K562 (cell line): ENCODE measurements around the gene SPDYE16. TPM values are rescaled to one million over a fixed set of nuclear protein-coding genes. Genes with fewer than 3 reads are reported as not detected.

Experiments used
- ADNP ChIP-seq: fragments of 200-800 bp; sonication (Bioruptor generic); IDR thresholded peaks from 2 replicates; pipeline ENCODE4 v1.6.1; 2016; ENCODE audit warnings: missing genetic modification characterization, missing compliant biosample characterization
- ATF7 ChIP-seq: fragments of 450-650 bp; IDR thresholded peaks from 2 replicates; pipeline ENCODE4 v1.7.1; 2014; ENCODE audit warnings: mild to moderate bottlenecking, moderate library complexity
- BCOR ChIP-seq: fragments of 450-650 bp; IDR thresholded peaks from 2 replicates; pipeline ENCODE4 v1.6.1; 2016
- DIDO1 ChIP-seq: fragments of 450-650 bp; IDR thresholded peaks from 2 replicates; pipeline ENCODE4 v1.6.1; 2016; ENCODE audit warnings: low read depth, missing biosample characterization, missing genetic modification characterization
- GATAD2B ChIP-seq: fragments of 450-650 bp; IDR thresholded peaks from 2 replicates; pipeline ENCODE4 v1.6.1; 2017; ENCODE audit warnings: mild to moderate bottlenecking, borderline replicate concordance
- HMGN3 ChIP-seq: IDR thresholded peaks from 2 replicates; pipeline ENCODE4 v1.6.1; 2011; ENCODE audit warnings: borderline replicate concordance, low read depth, mild to moderate bottlenecking, mixed read lengths, low read length; ENCODE audit not compliant: insufficient read length; ENCODE audit errors: extremely low read depth
- KHSRP ChIP-seq: fragments of 450-650 bp; IDR thresholded peaks from 2 replicates; pipeline ENCODE4 v1.6.1; 2017
- MECOM ChIP-seq: fragments of 250-450 bp; sonication (Bioruptor Pico); IDR thresholded peaks from 2 replicates; pipeline ENCODE4 v1.8.0; 2022; ENCODE audit warnings: inconsistent platforms
- MTA3 ChIP-seq: fragments of 450-650 bp; formaldehyde crosslinking; IDR thresholded peaks from 2 replicates; pipeline ENCODE4 v1.6.1; 2017; ENCODE audit warnings: mild to moderate bottlenecking, borderline replicate concordance
- PRMT5 ChIP-seq: sonication (generic); formaldehyde crosslinking; IDR thresholded peaks from 2 replicates; pipeline ENCODE4 v1.5.0; 2020; ENCODE audit warnings: missing genetic modification reagents
- PTRF ChIP-seq: fragments of 450-650 bp; IDR thresholded peaks from 2 replicates; pipeline ENCODE4 v1.6.1; 2016; ENCODE audit warnings: mild to moderate bottlenecking, missing genetic modification characterization, missing compliant biosample characterization
- PURB ChIP-seq: sonication (generic); formaldehyde crosslinking; IDR thresholded peaks from 2 replicates; pipeline ENCODE4 v1.9.0; 2021; ENCODE audit warnings: low read depth, mild to moderate bottlenecking, missing genetic modification reagents
- TBP ChIP-seq: optimal IDR thresholded peaks from 2 replicates; pipeline ENCODE3; 2011; ENCODE audit warnings: low read depth, low read length, improper control_type of control experiment
- WHSC1 ChIP-seq: IDR thresholded peaks from one replicate; pipeline ENCODE4 v1.6.1; 2012; ENCODE audit warnings: low read length, control low read depth, inconsistent platforms
- XRCC5 ChIP-seq: fragments of 200-400 bp; formaldehyde crosslinking; IDR thresholded peaks from 2 replicates; pipeline ENCODE4 v1.6.1; 2017; ENCODE audit warnings: low read depth, mild to moderate bottlenecking, low read length
- ZNF146 ChIP-seq: IDR thresholded peaks from one replicate; pipeline ENCODE4 v1.6.1; 2018; ENCODE audit warnings: missing compliant biosample characterization; ENCODE audit not compliant: unreplicated experiment
- ZNF217 ChIP-seq: sonication (generic); formaldehyde crosslinking; IDR thresholded peaks from 2 replicates; pipeline ENCODE4 v1.8.0; 2022; ENCODE audit warnings: mild to moderate bottlenecking, missing genetic modification reagents
- ZNF778 ChIP-seq: fragments of 450-650 bp; formaldehyde crosslinking; IDR thresholded peaks from 2 replicates; pipeline ENCODE4 v1.4.0; 2020; ENCODE audit warnings: mild to moderate bottlenecking, moderate library complexity
- polyA plus RNA-seq, 8 experiments: library from polyadenylated mRNA; depleted of rRNA in 4 of 8; stranded (reverse) in 5 of 8; unstranded in 3 of 8; fragments of >200 nt; fragmentation: Nextera tagmentation in 2 of 8; fragmentation: Illumina TruSeq in 1 of 8; extraction: Ambion mirVana in 2 of 8; extraction: Trizol in 1 of 8; gene quantifications; 2 replicates each; pipeline versions ENCODE4 v1.2.1 to v1.2.3, GENCODE V29; 2011 to 2014; ENCODE audit warnings: inconsistent platforms in 1 of 8, missing spikeins in 1 of 8
- total RNA-seq, 7 experiments: library from RNA; depleted of rRNA in 6 of 7; stranded (reverse); fragments of >200 nt in 6 of 7; fragmentation: Illumina TruSeq in 2 of 7; extraction: Trizol in 2 of 7; gene quantifications; 2 replicates each; pipeline versions ENCODE4 v1.2.1 to v1.2.3, GENCODE V29; 2011 to 2021; ENCODE audit warnings: low replicate concordance in 1 of 7
- TF ChIP-seq, protein P1 (sequence below): IDR thresholded peaks from 3 replicates; pipeline ENCODE4 v1.6.1; 2011; ENCODE audit warnings: borderline replicate concordance, mild to moderate bottlenecking; ENCODE audit not compliant: insufficient read length, insufficient read depth
- TF ChIP-seq, protein P2 (sequence below): sonication (generic); formaldehyde crosslinking; IDR thresholded peaks from 2 replicates; pipeline ENCODE4 v1.8.1; 2023; ENCODE audit warnings: mild to moderate bottlenecking, missing genetic modification reagents
- TF ChIP-seq, protein P3 (sequence below): fragments of 250-450 bp; sonication (Bioruptor Pico); IDR thresholded peaks from 2 replicates; pipeline ENCODE4 v1.8.0; 2022; ENCODE audit warnings: moderate library complexity, mild to moderate bottlenecking, inconsistent platforms
- TF ChIP-seq, protein P4 (sequence below): fragments of 250-450 bp; sonication (Bioruptor Pico); IDR thresholded peaks from 2 replicates; pipeline ENCODE4 v1.4.0; 2020; ENCODE audit warnings: mild to moderate bottlenecking, moderate library complexity
- TF ChIP-seq, protein P5 (sequence below): fragments of 250-450 bp; sonication (Bioruptor Pico); IDR thresholded peaks from 2 replicates; pipeline ENCODE4 v1.8.0; 2022; ENCODE audit warnings: inconsistent platforms, mild to moderate bottlenecking, moderate library complexity, borderline replicate concordance

Gene SPDYE16
- total and polyA plus RNA-seq, 9 of the 15 experiments (the other 6 are each of a cell fraction or from before 2014, with no cell fraction given), result 0.04 to 0.13 (median 0.06) TPM; not detected in 4

DNA sequence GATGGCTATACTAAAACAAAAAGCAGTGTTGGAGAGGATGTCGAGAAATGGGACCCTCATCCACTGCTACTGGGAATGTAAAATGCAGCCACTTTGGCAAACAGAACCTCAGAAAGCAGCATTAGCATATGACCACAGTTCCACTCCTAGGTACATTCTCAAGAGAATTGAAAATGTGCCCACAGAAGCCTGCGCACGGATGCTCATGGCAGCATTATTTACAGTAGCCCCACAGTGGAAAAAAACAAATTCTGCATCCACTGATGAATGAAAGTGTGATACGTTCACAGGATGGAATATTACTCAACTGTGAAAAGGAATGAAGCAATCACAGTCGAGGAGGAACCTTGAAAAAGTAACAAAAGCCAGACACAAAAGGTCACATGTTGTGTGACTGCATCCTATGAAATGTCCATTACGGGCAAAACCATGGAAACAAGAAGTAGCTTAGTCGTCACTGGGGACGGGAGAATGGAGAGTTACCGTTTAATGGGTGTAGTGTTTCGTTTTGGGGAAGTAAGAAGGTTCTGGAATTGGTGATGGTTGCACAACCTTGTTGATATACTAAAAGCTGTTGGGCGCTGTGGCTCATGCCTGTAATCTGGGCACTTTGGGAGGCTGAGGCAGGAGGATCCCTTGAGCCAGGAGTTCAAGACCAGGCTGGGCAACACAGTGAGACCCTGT lies 35.2 kb downstream of the SPDYE16 start (continued):
- TF ChIP-seq ATF7 (no peak), DIDO1 (tag) (no peak), GATAD2B (no peak), MECOM (CRISPR knock-in tag) (no peak), XRCC5 (no peak), ZNF217 (CRISPR knock-in tag) (no peak), TBP (no peak), ZNF146 (CRISPR knock-in tag) (peak; percentile 97), PRMT5 (CRISPR knock-in tag) (no peak), KHSRP (no peak), HMGN3 (no peak), WHSC1 (no peak), ZNF778 (CRISPR knock-in tag) (no peak), ADNP (tag) (0 out of 2 replicates have a peak, but pooled peaks have one; percentile 20), PTRF (tag) (no peak), MTA3 (0 out of 2 replicates have a peak, but pooled peaks have one; percentile 19), PURB (CRISPR knock-in tag) (no peak), BCOR (peak; percentile 33; the same call in 1 of the 2 replicates)
- TF ChIP-seq, protein P1, sequence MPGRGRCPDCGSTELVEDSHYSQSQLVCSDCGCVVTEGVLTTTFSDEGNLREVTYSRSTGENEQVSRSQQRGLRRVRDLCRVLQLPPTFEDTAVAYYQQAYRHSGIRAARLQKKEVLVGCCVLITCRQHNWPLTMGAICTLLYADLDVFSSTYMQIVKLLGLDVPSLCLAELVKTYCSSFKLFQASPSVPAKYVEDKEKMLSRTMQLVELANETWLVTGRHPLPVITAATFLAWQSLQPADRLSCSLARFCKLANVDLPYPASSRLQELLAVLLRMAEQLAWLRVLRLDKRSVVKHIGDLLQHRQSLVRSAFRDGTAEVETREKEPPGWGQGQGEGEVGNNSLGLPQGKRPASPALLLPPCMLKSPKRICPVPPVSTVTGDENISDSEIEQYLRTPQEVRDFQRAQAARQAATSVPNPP, result no peak
- TF ChIP-seq, protein P2, sequence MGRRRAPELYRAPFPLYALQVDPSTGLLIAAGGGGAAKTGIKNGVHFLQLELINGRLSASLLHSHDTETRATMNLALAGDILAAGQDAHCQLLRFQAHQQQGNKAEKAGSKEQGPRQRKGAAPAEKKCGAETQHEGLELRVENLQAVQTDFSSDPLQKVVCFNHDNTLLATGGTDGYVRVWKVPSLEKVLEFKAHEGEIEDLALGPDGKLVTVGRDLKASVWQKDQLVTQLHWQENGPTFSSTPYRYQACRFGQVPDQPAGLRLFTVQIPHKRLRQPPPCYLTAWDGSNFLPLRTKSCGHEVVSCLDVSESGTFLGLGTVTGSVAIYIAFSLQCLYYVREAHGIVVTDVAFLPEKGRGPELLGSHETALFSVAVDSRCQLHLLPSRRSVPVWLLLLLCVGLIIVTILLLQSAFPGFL (CRISPR knock-in tag), result no peak
- TF ChIP-seq, protein P3, sequence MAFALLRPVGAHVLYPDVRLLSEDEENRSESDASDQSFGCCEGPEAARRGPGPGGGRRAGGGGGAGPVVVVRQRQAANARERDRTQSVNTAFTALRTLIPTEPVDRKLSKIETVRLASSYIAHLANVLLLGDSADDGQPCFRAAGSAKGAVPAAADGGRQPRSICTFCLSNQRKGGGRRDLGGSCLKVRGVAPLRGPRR (CRISPR knock-in tag), result no peak
- TF ChIP-seq, protein P4, sequence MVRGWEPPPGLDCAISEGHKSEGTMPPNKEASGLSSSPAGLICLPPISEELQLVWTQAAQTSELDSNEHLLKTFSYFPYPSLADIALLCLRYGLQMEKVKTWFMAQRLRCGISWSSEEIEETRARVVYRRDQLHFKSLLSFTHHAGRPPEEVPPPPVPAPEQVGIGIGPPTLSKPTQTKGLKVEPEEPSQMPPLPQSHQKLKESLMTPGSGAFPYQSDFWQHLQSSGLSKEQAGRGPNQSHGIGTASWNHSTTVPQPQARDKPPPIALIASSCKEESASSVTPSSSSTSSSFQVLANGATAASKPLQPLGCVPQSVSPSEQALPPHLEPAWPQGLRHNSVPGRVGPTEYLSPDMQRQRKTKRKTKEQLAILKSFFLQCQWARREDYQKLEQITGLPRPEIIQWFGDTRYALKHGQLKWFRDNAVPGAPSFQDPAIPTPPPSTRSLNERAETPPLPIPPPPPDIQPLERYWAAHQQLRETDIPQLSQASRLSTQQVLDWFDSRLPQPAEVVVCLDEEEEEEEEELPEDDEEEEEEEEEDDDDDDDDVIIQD (CRISPR knock-in tag), result no peak
- TF ChIP-seq, protein P5, sequence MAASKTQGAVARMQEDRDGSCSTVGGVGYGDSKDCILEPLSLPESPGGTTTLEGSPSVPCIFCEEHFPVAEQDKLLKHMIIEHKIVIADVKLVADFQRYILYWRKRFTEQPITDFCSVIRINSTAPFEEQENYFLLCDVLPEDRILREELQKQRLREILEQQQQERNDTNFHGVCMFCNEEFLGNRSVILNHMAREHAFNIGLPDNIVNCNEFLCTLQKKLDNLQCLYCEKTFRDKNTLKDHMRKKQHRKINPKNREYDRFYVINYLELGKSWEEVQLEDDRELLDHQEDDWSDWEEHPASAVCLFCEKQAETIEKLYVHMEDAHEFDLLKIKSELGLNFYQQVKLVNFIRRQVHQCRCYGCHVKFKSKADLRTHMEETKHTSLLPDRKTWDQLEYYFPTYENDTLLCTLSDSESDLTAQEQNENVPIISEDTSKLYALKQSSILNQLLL (CRISPR knock-in tag), result no peak
